ENCODE data around the gene PTPRO.

PTPRO gene

GRCh38 chr12:15632708-15633107, 310.4 kb downstream of the PTPRO start:
- Histone ChIP-seq H3K9me3 (ENCODE audit: control insufficient read depth, insufficient read depth, low read length) (no peaks in the 10 kb centered on the region), H3K36me3 (ENCODE audit: control insufficient read depth, low read length) (no peaks in the 10 kb centered on the region), H3K9me2 (replicated peaks; ENCODE audit: control insufficient read depth, low read length) (no peaks in the 10 kb centered on the region), H3K4me2 (ENCODE audit: low read length) (no peak overlapping the region), H3K79me2 (ENCODE audit: control insufficient read depth, low read length) (no peaks in the 10 kb centered on the region), H3K4me3 (ENCODE audit: low read length) (no peak overlapping the region), H3F3A (ENCODE audit: control insufficient read depth, insufficient read depth) (no peaks in the 10 kb centered on the region), H3K27ac (ENCODE audit: low read depth, low read length) (no peak overlapping the region), H3K4me1 (ENCODE audit: control insufficient read depth, low read length) (no peaks in the 10 kb centered on the region), H4K20me1 (ENCODE audit: control insufficient read depth, insufficient read depth, low read depth, low read length) (no peaks in the 10 kb centered on the region; the same call in 1 of the 2 replicates), H3K27me3 (ENCODE audit: control insufficient read depth, low read length) (0 out of 2 replicates have a peak, but pooled peaks cover under 1% of the 10 kb centered on the region)
- TF ChIP-seq, protein P1, sequence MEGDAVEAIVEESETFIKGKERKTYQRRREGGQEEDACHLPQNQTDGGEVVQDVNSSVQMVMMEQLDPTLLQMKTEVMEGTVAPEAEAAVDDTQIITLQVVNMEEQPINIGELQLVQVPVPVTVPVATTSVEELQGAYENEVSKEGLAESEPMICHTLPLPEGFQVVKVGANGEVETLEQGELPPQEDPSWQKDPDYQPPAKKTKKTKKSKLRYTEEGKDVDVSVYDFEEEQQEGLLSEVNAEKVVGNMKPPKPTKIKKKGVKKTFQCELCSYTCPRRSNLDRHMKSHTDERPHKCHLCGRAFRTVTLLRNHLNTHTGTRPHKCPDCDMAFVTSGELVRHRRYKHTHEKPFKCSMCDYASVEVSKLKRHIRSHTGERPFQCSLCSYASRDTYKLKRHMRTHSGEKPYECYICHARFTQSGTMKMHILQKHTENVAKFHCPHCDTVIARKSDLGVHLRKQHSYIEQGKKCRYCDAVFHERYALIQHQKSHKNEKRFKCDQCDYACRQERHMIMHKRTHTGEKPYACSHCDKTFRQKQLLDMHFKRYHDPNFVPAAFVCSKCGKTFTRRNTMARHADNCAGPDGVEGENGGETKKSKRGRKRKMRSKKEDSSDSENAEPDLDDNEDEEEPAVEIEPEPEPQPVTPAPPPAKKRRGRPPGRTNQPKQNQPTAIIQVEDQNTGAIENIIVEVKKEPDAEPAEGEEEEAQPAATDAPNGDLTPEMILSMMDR (IDR thresholded peaks at IDR 0.05; ENCODE audit: low read depth, low read length, poor library complexity, severe bottlenecking): no peak
- no peak for TF ChIP-seq EZH2phosphoT487 (IDR thresholded peaks at IDR 0.05; ENCODE audit: borderline replicate concordance, low read length)

GRCh38 chr12:15633201-15633600, 310.9 kb downstream of the PTPRO start:
- no peak overlapping the region for H3K27ac ChIP-seq (ENCODE audit: low read depth, low read length)
- H3K9me2 ChIP-seq (replicated peaks; ENCODE audit: control insufficient read depth, low read length): no peaks in the 10 kb centered on the region
- H3K27me3 ChIP-seq (ENCODE audit: control insufficient read depth, low read length): 0 out of 2 replicates have a peak, but pooled peaks cover 3% of the 10 kb centered on the region

DNA sequence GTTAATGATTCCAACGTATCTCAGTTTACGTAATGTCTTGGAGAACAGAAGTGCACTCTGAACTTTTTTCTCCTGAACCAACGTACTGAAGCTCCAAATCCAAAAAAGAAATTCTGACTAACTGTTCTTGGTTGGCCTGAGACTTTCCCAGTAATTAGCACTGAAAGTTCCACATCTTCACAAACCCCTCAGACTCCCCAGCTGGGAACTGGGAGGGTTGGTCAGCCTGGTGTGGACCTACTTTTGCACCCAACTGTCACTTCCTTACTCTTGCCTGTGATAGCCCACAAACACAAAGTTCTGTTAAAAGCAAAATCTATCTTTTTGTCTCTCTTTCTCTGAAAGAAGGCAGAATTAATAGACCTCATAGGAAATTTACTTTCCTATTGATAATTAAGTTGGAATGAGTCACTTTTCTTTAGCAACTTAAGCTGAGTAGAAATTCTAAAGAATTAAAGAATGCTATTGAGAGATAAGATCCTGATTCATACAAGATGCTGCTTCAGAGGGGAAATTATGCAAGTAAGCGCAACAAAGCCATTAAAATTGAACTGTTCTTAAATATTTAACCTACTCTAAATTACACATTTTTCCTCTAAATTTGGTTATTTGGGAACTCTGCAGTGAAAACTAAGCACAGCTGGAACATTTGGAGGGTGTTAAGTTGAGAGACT, 311.8 kb downstream of the PTPRO start:
- no peak for TF ChIP-seq EZH2phosphoT487 (IDR thresholded peaks at IDR 0.05; ENCODE audit: borderline replicate concordance, low read length)
- TF ChIP-seq, protein P1 (IDR thresholded peaks at IDR 0.05; ENCODE audit: low read depth, low read length, poor library complexity, severe bottlenecking): no peak
- Histone ChIP-seq H3K79me2 (ENCODE audit: control insufficient read depth, low read length) (no peaks in the 10 kb centered on the region), H3K9me3 (ENCODE audit: control insufficient read depth, insufficient read depth, low read length) (no peaks in the 10 kb centered on the region), H3F3A (ENCODE audit: control insufficient read depth, insufficient read depth) (no peaks in the 10 kb centered on the region), H3K4me2 (ENCODE audit: low read length) (no peak overlapping the region), H3K36me3 (ENCODE audit: control insufficient read depth, low read length) (no peaks in the 10 kb centered on the region), H3K27me3 (ENCODE audit: control insufficient read depth, low read length) (0 out of 2 replicates have a peak, but pooled peaks cover 3% of the 10 kb centered on the region), H3K4me3 (ENCODE audit: low read length) (no peak overlapping the region), H3K9me2 (replicated peaks; ENCODE audit: control insufficient read depth, low read length) (no peaks in the 10 kb centered on the region), H3K4me1 (ENCODE audit: control insufficient read depth, low read length) (no peaks in the 10 kb centered on the region), H3K27ac (ENCODE audit: low read depth, low read length) (no peak overlapping the region), H4K20me1 (ENCODE audit: control insufficient read depth, insufficient read depth, low read depth, low read length) (no peaks in the 10 kb centered on the region; the same call in 1 of the 2 replicates)

More at GRCh38 chr12:15633201-15633600, 310.9 kb downstream of the PTPRO start:
- no peaks in the 10 kb centered on the region for H3F3A ChIP-seq (ENCODE audit: control insufficient read depth, insufficient read depth)
- no peaks in the 10 kb centered on the region for H3K4me1 ChIP-seq (ENCODE audit: control insufficient read depth, low read length)
- H3K9me3 ChIP-seq (ENCODE audit: control insufficient read depth, insufficient read depth, low read length): no peaks in the 10 kb centered on the region
- H3K79me2 ChIP-seq (ENCODE audit: control insufficient read depth, low read length): no peaks in the 10 kb centered on the region
- H4K20me1 ChIP-seq (ENCODE audit: control insufficient read depth, insufficient read depth, low read depth, low read length): no peaks in the 10 kb centered on the region; the same call in 1 of the 2 replicates
- H3K4me2 ChIP-seq (ENCODE audit: low read length): no peak overlapping the region
- H3K36me3 ChIP-seq (ENCODE audit: control insufficient read depth, low read length): no peaks in the 10 kb centered on the region
- TF ChIP-seq EZH2phosphoT487 (IDR thresholded peaks at IDR 0.05; ENCODE audit: borderline replicate concordance, low read length): no peak
- TF ChIP-seq, protein P1 (IDR thresholded peaks at IDR 0.05; ENCODE audit: low read depth, low read length, poor library complexity, severe bottlenecking): no peak
- no peak overlapping the region for H3K4me3 ChIP-seq (ENCODE audit: low read length)
